ENCODE measurements around the gene PEAK1.

Gene PEAK1

GRCh38 chr15:77348511-77348910 lies 71.4 kb downstream of the PEAK1 start:
- ATAC-seq, result no peak
- no peak for TF ChIP-seq TCF4 (CRISPR knock-in tag; IDR thresholded peaks at IDR 0.05; ENCODE audit: borderline replicate concordance)
- TF ChIP-seq BACH2 (CRISPR knock-in tag; IDR thresholded peaks at IDR 0.05; ENCODE audit: borderline replicate concordance), result no peak
- TF ChIP-seq PPARA (CRISPR knock-in tag; IDR thresholded peaks at IDR 0.05; ENCODE audit: borderline replicate concordance), result no peak
- no peak for TF ChIP-seq ZFP3 (CRISPR knock-in tag; IDR thresholded peaks at IDR 0.05)
- no peak for TF ChIP-seq OSR1 (CRISPR knock-in tag; IDR thresholded peaks at IDR 0.05)

GRCh38 chr15:77347197-77347596 lies 72.7 kb downstream of the PEAK1 start:
- TF ChIP-seq CSRNP3 (CRISPR knock-in tag; IDR thresholded peaks at IDR 0.05), result no peak
- no peak for TF ChIP-seq CREB5 (CRISPR knock-in tag; IDR thresholded peaks at IDR 0.05; ENCODE audit: low read depth)
- TF ChIP-seq ZFP3 (CRISPR knock-in tag; IDR thresholded peaks at IDR 0.05), result no peak
- TF ChIP-seq BACH2 (CRISPR knock-in tag; IDR thresholded peaks at IDR 0.05; ENCODE audit: borderline replicate concordance), result no peak
- no peak for TF ChIP-seq TCF4 (CRISPR knock-in tag; IDR thresholded peaks at IDR 0.05; ENCODE audit: borderline replicate concordance)
- TF ChIP-seq RARB (CRISPR knock-in tag; IDR thresholded peaks at IDR 0.05), result no peak
- TF ChIP-seq CSDC2 (CRISPR knock-in tag; IDR thresholded peaks at IDR 0.05), result no peak
- TF ChIP-seq ZNF8 (CRISPR knock-in tag; IDR thresholded peaks at IDR 0.05), result no peak
- TF ChIP-seq ZNF565 (CRISPR knock-in tag; conservative IDR thresholded peaks at IDR 0.05; ENCODE audit: low read depth), result no peak
- TF ChIP-seq ISL1 (CRISPR knock-in tag; IDR thresholded peaks at IDR 0.05), result no peak
- TF ChIP-seq ARNTL (CRISPR knock-in tag; IDR thresholded peaks at IDR 0.05; ENCODE audit: borderline replicate concordance, low read depth), result no peak
- no peak for TF ChIP-seq ESRRG (CRISPR knock-in tag; IDR thresholded peaks at IDR 0.05)
- no peak for ATAC-seq

GRCh38 chr15:77346245-77347036 lies 73.5 kb downstream of the PEAK1 start:
- ATAC-seq, result no peak
- TF ChIP-seq ESRRG (CRISPR knock-in tag; IDR thresholded peaks at IDR 0.05) (no peak), POU6F1 (CRISPR knock-in tag; IDR thresholded peaks at IDR 0.05; ENCODE audit: borderline replicate concordance, low read depth) (no peak), TOX (CRISPR knock-in tag; IDR thresholded peaks at IDR 0.05; ENCODE audit: borderline replicate concordance) (no peak), PPARA (CRISPR knock-in tag; IDR thresholded peaks at IDR 0.05; ENCODE audit: borderline replicate concordance) (no peak), TCF4 (CRISPR knock-in tag; IDR thresholded peaks at IDR 0.05; ENCODE audit: borderline replicate concordance) (no peak), ZFP30 (CRISPR knock-in tag; IDR thresholded peaks at IDR 0.05) (no peak), GLIS3 (CRISPR knock-in tag; IDR thresholded peaks at IDR 0.05) (no peak), RARB (CRISPR knock-in tag; IDR thresholded peaks at IDR 0.05) (no peak), ZNF565 (CRISPR knock-in tag; conservative IDR thresholded peaks at IDR 0.05; ENCODE audit: low read depth) (no peak), TSHZ2 (CRISPR knock-in tag; IDR thresholded peaks at IDR 0.05) (no peak)

- ATAC-seq, result no peak
- TF ChIP-seq OSR1 (CRISPR knock-in tag; IDR thresholded peaks at IDR 0.05) (no peak), GLIS3 (CRISPR knock-in tag; IDR thresholded peaks at IDR 0.05) (no peak), PATZ1 (CRISPR knock-in tag; IDR thresholded peaks at IDR 0.05; ENCODE audit: borderline replicate concordance) (no peak), POU6F1 (CRISPR knock-in tag; IDR thresholded peaks at IDR 0.05; ENCODE audit: borderline replicate concordance, low read depth) (no peak), CSDC2 (CRISPR knock-in tag; IDR thresholded peaks at IDR 0.05) (no peak), ZNF565 (CRISPR knock-in tag; conservative IDR thresholded peaks at IDR 0.05; ENCODE audit: low read depth) (no peak), ZC3H10 (CRISPR knock-in tag; IDR thresholded peaks at IDR 0.05) (no peak), ZFP30 (CRISPR knock-in tag; IDR thresholded peaks at IDR 0.05) (no peak), ZNF70 (CRISPR knock-in tag; IDR thresholded peaks at IDR 0.05) (no peak)
Observed at GRCh38 chr15:77342807-77343206, 77.1 kb downstream of the PEAK1 start.

All from SK-N-SH treated with all-trans-retinoic acid at 6 μM for 48 hours (cell line).